PC-3 (cell line): ENCODE results near the gene ADAMTS13.

Experiments used
- CTCF ChIP-seq: fragments of 300-600 bp; sonication (generic); conservative IDR thresholded peaks from 2 replicates; pipeline ENCODE4 v1.5.1; 2017; ENCODE audit warnings: antibody characterized with exemption, low read depth, mild to moderate bottlenecking, low read length
- EZH2 ChIP-seq: fragments of 300-600 bp; sonication (generic); IDR thresholded peaks from one replicate; pipeline ENCODE4 v1.6.1; 2017; ENCODE audit warnings: antibody characterized with exemption, mild to moderate bottlenecking, low read length; ENCODE audit not compliant: unreplicated experiment
- EZH2phosphoT487 ChIP-seq: fragments of 300-600 bp; sonication (generic); IDR thresholded peaks from 2 replicates; pipeline ENCODE4 v1.6.1; 2018; ENCODE audit warnings: mild to moderate bottlenecking, antibody characterized with exemption, low read length, borderline replicate concordance

GRCh38 chr9:133441571-133441970, 19.4 kb downstream of the ADAMTS13 start:
- TF ChIP-seq CTCF (no peak), EZH2 (no peak), EZH2phosphoT487 (no peak)
